ENCODE measurements around the gene PRRC1.

DNA sequence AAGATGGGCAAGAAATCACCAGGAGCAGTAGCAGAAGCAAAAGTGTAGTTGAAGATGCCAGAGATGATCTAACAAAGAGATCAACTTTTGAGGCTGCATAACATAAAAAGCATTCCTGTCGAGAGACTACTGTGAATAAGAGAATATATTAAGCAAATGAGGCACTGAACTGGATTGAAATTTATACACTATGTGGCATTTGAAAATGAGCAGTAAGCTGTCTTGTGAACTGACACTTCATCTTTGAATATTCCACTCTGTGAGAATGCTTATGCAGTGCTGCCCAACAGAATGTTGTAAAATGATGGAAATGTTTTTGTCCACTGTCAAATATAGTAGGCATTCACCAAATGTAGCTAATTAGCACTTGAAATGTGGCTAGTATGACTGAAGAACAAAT lies 18.9 kb upstream of the PRRC1 start:
- TF ChIP-seq, protein P1, sequence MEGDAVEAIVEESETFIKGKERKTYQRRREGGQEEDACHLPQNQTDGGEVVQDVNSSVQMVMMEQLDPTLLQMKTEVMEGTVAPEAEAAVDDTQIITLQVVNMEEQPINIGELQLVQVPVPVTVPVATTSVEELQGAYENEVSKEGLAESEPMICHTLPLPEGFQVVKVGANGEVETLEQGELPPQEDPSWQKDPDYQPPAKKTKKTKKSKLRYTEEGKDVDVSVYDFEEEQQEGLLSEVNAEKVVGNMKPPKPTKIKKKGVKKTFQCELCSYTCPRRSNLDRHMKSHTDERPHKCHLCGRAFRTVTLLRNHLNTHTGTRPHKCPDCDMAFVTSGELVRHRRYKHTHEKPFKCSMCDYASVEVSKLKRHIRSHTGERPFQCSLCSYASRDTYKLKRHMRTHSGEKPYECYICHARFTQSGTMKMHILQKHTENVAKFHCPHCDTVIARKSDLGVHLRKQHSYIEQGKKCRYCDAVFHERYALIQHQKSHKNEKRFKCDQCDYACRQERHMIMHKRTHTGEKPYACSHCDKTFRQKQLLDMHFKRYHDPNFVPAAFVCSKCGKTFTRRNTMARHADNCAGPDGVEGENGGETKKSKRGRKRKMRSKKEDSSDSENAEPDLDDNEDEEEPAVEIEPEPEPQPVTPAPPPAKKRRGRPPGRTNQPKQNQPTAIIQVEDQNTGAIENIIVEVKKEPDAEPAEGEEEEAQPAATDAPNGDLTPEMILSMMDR (IDR thresholded peaks at IDR 0.05): no peak
- TF ChIP-seq POLR2A (IDR thresholded peaks at IDR 0.05): no peak

Measured in prostate gland (tissue), 2 donors.